Activated CD4-positive, CD25-positive, alpha-beta regulatory T cell treated with anti-CD3 and anti-CD28 coated beads, Interleukin-2, amount 50 U/mL, for 24 hours (primary cell): ENCODE data around the gene GPR171.

Experiments used
- ATAC-seq, 2 donors: fragments of 150-1000 bp; cut with Tn5 transposase; one replicate each; pipeline ENCODE4 v1.10.0; 2021; ENCODE audit warnings: mild to moderate bottlenecking in 1 of 2, moderate library complexity in 1 of 2

GPR171 gene

GRCh38 chr3:151213151-151213550, 10.1 kb upstream of the GPR171 start:
- no peak for ATAC-seq

- ATAC-seq, result no peak
Observed at GRCh38 chr3:151210676-151211381, 7.8 kb upstream of the GPR171 start.

GRCh38 chr3:151209654-151210053, 6.6 kb upstream of the GPR171 start:
- peak; percentile 81 to 85 for ATAC-seq

GRCh38 chr3:151206201-151206600, 3.2 kb upstream of the GPR171 start:
- peak; percentile 9 to 13 for ATAC-seq

GRCh38 chr3:151205482-151205881, 2.5 kb upstream of the GPR171 start:
- ATAC-seq, result no peak

- peak; percentile 17 to 18 for ATAC-seq
Observed at GRCh38 chr3:151204530-151205402, 1.8 kb upstream of the GPR171 start.

GRCh38 chr3:151201051-151201730, 1.8 kb downstream of the GPR171 start:
- ATAC-seq, result no peak

GRCh38 chr3:151200586-151200985, 2.4 kb downstream of the GPR171 start:
- ATAC-seq, result no peak

GRCh38 chr3:151199554-151200438, 3.2 kb downstream of the GPR171 start:
- no peak for ATAC-seq

GRCh38 chr3:151198849-151199248, 4.2 kb downstream of the GPR171 start:
- ATAC-seq, result no peak

- ATAC-seq, result no peak
Observed at GRCh38 chr3:151197981-151198767, 4.8 kb downstream of the GPR171 start.

GRCh38 chr3:151197228-151197627, 5.8 kb downstream of the GPR171 start:
- ATAC-seq, result no peak

- no peak for ATAC-seq
Observed at GRCh38 chr3:151196434-151196833, 6.6 kb downstream of the GPR171 start.

GRCh38 chr3:151195826-151196225, 7.2 kb downstream of the GPR171 start:
- ATAC-seq, result no peak

GRCh38 chr3:151192545-151192944, 10.5 kb downstream of the GPR171 start:
- ATAC-seq, result no peak

- ATAC-seq, result peak in 1 of 2 donors; percentile 51
Observed at GRCh38 chr3:151191095-151191494, 11.9 kb downstream of the GPR171 start.

GRCh38 chr3:151183265-151183671, 19.7 kb downstream of the GPR171 start:
- peak; percentile 61 to 68 for ATAC-seq

- ATAC-seq, result no peak
Observed at GRCh38 chr3:151182349-151183079, 20.5 kb downstream of the GPR171 start.

GRCh38 chr3:151178208-151178845, 24.7 kb downstream of the GPR171 start:
- ATAC-seq, result no peak

- no peak for ATAC-seq
Observed at GRCh38 chr3:151175952-151176351, 27.1 kb downstream of the GPR171 start.
